Brain microvascular endothelial cell (primary cell): ENCODE measurements around the gene SEL1L3.
A peak's percentile ranks its signal among the peaks of the same experiment; 100 is the strongest.
"Not testable (repeated sequence)": the region's sequence is repeated elsewhere in the genome, so short reads cannot be mapped to it uniquely, and the experiment has no call there.

Experiments used
- DNase-seq: peaks from one replicate; pipeline ENCODE4 v3.0.0-alpha.2; 2020
- H3K27ac ChIP-seq: fragments of 250-450 bp; sonication (Bioruptor Pico); 2 replicates; pipeline ENCODE4 v1.5.1; 2020; ENCODE audit warnings: mild to moderate bottlenecking, moderate library complexity
- H3K27me3 ChIP-seq: fragments of 250-450 bp; sonication (Bioruptor Pico); replicated peaks from 2 replicates; pipeline ENCODE4 v1.5.1; 2020; ENCODE audit warnings: mild to moderate bottlenecking
- H3K36me3 ChIP-seq: fragments of 250-450 bp; sonication (Bioruptor Pico); replicated peaks from 2 replicates; pipeline ENCODE4 v1.5.1; 2020; ENCODE audit warnings: mild to moderate bottlenecking
- H3K4me3 ChIP-seq: 2 replicates; pipeline ENCODE4 v1.5.1; 2011; ENCODE audit warnings: low read depth, mild to moderate bottlenecking, control low read depth, low read length, moderate library complexity
- in situ Hi-C: cut with HindIII; loops from 2 replicates; pipeline ENCODE4 v1.10.0; 2017; ENCODE audit warnings: low sequenced_read_pairs, low pct_ligation_motif_present
- TF ChIP-seq, protein P1 (sequence below): IDR thresholded peaks from 2 replicates; pipeline ENCODE4 v1.5.1; 2011; ENCODE audit warnings: low read depth, mild to moderate bottlenecking, moderate library complexity, low read length, control low read depth, inconsistent platforms; ENCODE audit errors: missing control alignments

Gene SEL1L3

DNA sequence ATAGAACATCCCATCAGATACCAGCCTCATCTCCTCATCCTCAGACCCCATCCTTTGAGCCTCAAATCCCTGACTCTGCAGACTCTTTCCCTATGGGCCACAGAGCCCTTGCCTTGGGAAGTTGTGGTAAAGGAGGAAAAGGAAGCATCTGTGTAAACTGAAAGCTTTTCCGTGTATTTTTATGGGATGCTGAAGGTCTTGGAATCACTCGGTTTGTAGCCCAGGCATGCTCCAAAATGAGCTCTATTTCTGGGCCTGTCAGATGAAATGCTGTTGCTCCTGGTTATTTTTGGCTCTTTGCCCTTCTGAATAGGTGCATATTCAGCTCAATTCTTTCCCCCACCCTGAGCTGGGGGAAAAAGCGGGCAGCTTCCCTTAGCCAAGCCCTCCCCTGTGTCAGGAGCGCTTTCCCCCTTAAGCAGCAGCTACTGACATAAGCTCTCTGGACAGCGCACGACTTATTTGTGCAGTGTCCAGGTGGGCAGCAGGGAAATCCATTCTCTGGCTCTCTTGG lies 5.0 kb upstream of the SEL1L3 start:
- TF ChIP-seq, protein P1, sequence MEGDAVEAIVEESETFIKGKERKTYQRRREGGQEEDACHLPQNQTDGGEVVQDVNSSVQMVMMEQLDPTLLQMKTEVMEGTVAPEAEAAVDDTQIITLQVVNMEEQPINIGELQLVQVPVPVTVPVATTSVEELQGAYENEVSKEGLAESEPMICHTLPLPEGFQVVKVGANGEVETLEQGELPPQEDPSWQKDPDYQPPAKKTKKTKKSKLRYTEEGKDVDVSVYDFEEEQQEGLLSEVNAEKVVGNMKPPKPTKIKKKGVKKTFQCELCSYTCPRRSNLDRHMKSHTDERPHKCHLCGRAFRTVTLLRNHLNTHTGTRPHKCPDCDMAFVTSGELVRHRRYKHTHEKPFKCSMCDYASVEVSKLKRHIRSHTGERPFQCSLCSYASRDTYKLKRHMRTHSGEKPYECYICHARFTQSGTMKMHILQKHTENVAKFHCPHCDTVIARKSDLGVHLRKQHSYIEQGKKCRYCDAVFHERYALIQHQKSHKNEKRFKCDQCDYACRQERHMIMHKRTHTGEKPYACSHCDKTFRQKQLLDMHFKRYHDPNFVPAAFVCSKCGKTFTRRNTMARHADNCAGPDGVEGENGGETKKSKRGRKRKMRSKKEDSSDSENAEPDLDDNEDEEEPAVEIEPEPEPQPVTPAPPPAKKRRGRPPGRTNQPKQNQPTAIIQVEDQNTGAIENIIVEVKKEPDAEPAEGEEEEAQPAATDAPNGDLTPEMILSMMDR, result no peak
- in situ Hi-C loops, result no loop called here
- DNase-seq, result no peak

DNA sequence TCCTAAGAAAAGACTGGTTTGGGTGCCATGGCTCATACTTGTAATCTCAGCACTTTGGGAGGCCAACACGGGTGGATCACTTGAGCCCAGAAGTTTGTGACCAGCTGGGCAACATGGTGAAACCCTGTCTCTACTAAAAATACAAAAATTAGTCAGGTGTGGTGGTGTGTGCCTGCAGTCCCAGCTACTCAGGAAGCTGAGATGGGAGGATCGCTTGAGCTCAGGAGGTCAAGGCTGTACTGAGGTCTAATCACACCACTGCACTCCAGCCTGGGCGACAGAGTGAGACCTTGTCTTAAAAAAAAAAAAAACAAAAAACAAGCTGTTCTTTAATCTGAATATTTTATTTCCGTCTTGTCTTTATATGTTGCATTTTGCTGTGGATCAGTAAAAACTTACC lies 3.6 kb upstream of the SEL1L3 start:
- H3K36me3 ChIP-seq, DNase-seq, H3K4me3 ChIP-seq, in situ Hi-C loops, H3K27me3 ChIP-seq, H3K27ac ChIP-seq: not testable (repeated sequence)

More for the DNA sequence above, 5.0 kb upstream of the SEL1L3 start:
- Histone ChIP-seq H3K4me3 (no peak overlapping the region), H3K27me3 (no peaks in the 10 kb centered on the region), H3K36me3 (no peaks in the 10 kb centered on the region), H3K27ac (no peak overlapping the region)

DNA sequence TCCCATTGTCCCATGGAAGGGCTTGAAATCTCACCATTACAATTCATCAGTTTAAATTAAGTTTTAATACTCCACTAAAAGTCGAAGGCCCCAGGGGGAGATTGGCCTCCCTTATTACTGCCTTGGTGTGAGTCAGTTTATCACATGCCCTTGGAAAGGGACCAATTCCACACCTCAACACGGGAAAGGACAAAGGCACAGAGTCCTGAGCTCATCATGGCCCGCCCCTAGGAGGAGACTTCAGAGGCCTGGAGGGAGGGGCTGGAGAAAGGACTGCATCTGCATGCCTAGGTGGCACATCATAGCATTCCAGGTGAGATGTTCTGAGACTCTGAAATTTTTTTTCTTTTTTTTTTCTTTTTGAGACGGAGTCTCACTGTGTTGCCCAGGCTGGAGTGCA lies 2.8 kb upstream of the SEL1L3 start:
- DNase-seq, result no peak
- in situ Hi-C loops, result no loop called here
- no peak overlapping the region for H3K27ac ChIP-seq
- no peaks in the 10 kb centered on the region for H3K27me3 ChIP-seq
- no peak overlapping the region for H3K4me3 ChIP-seq
- TF ChIP-seq, protein P1, result no peak
- no peaks in the 10 kb centered on the region for H3K36me3 ChIP-seq

DNA sequence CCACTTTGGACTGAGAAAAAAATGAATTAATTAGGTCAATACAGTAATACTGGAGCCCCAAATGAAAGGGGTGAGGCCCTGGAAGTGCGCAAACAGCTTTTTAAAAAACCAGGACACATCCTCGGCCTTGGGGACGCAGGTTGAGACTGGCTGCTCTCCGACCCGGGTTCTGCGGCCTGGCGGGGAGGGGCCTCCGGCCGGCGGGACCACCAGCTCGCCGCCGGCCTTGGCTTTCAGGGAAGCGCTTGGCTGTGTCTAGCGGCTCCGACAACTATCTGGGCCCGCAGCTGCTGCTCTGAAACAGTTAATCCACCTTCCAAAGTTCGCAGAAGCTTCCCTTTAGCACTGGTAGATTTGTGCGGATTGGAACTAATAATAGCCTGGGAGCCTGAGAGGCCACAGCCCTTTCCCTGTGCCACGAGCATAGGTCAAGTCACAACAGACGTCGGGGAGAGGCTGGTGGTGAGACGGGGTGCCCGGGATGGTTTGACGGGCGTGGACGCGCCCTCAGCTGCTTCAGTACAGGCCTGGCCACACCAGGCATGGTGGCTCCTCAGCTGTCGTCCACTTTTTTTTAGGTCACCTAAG lies 1.1 kb upstream of the SEL1L3 start:
- H3K27ac ChIP-seq, result no peak overlapping the region
- TF ChIP-seq, protein P1, result no peak
- no peaks in the 10 kb centered on the region for H3K36me3 ChIP-seq
- DNase-seq, result no peak
- H3K4me3 ChIP-seq, result no peak overlapping the region
- in situ Hi-C loops, result no loop called here
- no peaks in the 10 kb centered on the region for H3K27me3 ChIP-seq

DNA sequence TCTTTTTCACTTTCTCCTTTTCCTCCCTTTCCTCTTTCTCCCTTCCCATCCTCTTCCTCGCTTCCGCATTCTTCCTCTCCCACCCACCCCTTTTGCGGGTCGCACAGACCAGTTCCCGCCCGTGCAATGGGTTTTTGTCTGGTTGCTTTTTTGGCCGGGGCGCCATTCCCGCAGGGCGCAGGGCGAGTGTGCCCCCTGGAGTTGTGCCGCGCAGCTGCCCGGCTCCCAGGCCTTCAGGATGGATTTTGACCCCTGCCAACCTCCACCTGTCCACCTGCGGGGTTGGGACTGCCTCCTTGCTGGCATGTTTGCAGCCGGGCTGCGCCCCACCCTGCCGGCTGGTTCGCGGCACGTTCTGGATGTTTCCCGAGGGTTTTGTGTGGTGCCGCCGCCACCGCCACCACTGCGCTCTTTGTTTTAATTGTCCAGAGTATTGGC lies 578 bp upstream of the SEL1L3 start:
- TF ChIP-seq, protein P1, result peak; percentile 60
- in situ Hi-C loops, result no loop called here
- Histone ChIP-seq H3K27ac (no peak overlapping the region), H3K27me3 (no peaks in the 10 kb centered on the region), H3K4me3 (peak overlapping the region; percentile 47), H3K36me3 (no peaks in the 10 kb centered on the region)
- no peak for DNase-seq

DNA sequence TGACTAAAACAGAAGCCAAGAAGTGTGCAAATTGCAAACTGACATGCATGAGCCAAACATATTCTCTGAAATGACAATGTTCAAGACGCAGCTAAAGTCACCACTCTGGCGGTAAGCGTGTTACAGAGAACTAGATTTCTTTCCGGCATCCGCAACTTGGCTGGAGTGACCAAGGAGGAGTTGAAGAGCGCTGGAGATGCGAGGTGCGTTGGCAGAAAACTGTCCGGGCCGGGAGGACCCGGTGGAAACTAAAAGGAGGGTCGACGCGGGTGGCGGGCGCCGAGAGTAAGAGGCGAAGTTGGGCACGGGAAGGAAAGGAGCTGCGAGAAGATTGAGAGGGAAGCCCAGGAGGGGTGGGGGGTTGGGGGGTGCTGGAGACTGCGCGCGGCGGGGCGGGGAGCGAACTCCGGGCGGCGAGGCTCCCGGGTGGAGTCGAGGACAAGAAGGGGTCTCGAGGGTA lies 807 bp downstream of the SEL1L3 start:
- Histone ChIP-seq H3K4me3 (peak overlapping the region; percentile 61), H3K27ac (peak overlapping the region; percentile 1)
- no peak for DNase-seq

More for the DNA sequence above, 807 bp downstream of the SEL1L3 start:
- Histone ChIP-seq H3K36me3 (no peaks in the 10 kb centered on the region), H3K27me3 (no peaks in the 10 kb centered on the region)
- TF ChIP-seq, protein P1, result no peak
- in situ Hi-C loops, result no loop called here
